ENCODE measurements around the gene APP.

The APP gene

DNA sequence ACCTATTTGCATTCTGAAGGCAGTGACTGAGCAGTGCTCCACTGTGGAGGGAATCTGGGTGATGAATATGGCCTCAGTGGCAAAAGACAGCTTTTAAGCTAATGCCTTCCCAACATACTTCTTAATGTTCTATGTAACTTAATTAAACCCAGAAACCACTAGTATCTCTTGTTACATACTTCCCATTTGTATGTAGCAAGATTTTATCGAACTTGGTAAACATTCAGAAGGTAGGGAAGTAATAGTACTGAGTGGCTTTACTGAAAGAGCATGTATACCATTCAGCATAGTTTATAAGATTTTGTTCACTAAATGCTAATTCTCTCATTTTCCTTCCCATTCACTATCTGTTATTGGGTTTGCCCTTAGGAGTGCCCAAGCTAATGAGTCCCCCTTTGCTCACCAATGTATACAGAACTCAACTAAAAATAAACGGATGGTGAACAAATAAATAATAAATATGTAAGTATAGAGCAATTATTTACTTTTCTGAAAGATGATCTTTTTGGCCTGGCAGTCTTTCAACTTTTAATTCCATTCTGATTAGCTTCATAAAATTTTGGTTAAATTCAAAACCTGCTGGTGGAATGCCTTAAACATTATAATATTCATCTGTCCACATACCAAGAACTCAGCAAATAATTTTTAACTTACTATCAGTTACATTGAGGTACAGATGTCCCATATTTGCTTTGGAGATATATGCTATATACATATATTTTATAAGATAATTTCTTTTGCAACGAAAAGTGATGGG is 204.4 kb downstream of the APP start:
- ATAC-seq (ENCODE audit: insufficient read depth, low read depth) (no peak), DNase-seq (no peak)
- Histone ChIP-seq H3K4me1 (ENCODE audit: insufficient read depth, low read length) (peaks cover 7% of the 10 kb centered on the region), H3K9me3 (ENCODE audit: insufficient read depth, low read length, severe bottlenecking) (no peaks in the 10 kb centered on the region), H3K27me3 (ENCODE audit: insufficient read depth, low read length, poor library complexity) (no peaks in the 10 kb centered on the region), H4K20me1 (ENCODE audit: insufficient read depth, low read length) (no peaks in the 10 kb centered on the region), H3K4me3 (ENCODE audit: low read depth in 1 of 2, low read length in 2 of 2) (no peak overlapping the region), H3K79me2 (ENCODE audit: insufficient read depth, low read length) (no peaks in the 10 kb centered on the region), H3K36me3 (ENCODE audit: insufficient read depth, low read length) (no peaks in the 10 kb centered on the region), H3K27ac (ENCODE audit: low read length) (no peak overlapping the region), H3K4me2 (ENCODE audit: insufficient read depth, low read length) (no peak overlapping the region), H3K9ac (ENCODE audit: low read depth, low read length) (no peak overlapping the region), H2AFZ (ENCODE audit: low read depth, low read length) (no peak overlapping the region)
- no peak for TF ChIP-seq EZH2 (IDR thresholded peaks at IDR 0.05; ENCODE audit: borderline replicate concordance, low read depth, low read length, severe bottlenecking)
- TF ChIP-seq CTCF (IDR thresholded peaks at IDR 0.05; ENCODE audit: borderline replicate concordance, extremely low read depth, low read length, poor library complexity, severe bottlenecking): no peak

DNA sequence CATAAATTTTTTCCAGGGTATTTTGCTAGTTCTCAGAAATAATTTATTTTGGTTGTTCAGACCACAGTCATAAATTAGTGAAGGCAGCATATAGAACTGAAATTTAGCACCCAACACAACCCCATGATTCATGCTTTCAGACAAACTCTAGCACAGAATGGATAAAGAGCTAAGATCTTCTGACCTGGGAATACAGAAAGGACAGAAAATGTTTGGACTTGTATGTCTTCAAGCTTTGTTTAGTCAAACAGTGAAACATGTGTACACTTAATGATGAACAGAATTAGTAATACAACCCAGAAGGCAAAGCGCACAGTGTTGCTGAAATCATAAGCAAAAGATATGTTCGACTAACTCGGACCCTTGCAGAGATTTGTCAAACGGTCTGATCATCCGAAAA is 205.6 kb downstream of the APP start:
- Histone ChIP-seq H3K36me3 (ENCODE audit: insufficient read depth, low read length) (no peaks in the 10 kb centered on the region), H3K9me3 (ENCODE audit: insufficient read depth, low read length, severe bottlenecking) (no peaks in the 10 kb centered on the region), H3K27ac (ENCODE audit: low read length) (no peak overlapping the region), H2AFZ (ENCODE audit: low read depth, low read length) (no peak overlapping the region), H3K79me2 (ENCODE audit: insufficient read depth, low read length) (no peaks in the 10 kb centered on the region), H3K4me3 (ENCODE audit: low read depth in 1 of 2, low read length in 2 of 2) (no peak overlapping the region), H4K20me1 (ENCODE audit: insufficient read depth, low read length) (no peaks in the 10 kb centered on the region), H3K27me3 (ENCODE audit: insufficient read depth, low read length, poor library complexity) (no peaks in the 10 kb centered on the region), H3K9ac (ENCODE audit: low read depth, low read length) (no peak overlapping the region), H3K4me1 (ENCODE audit: insufficient read depth, low read length) (peaks cover 14% of the 10 kb centered on the region), H3K4me2 (ENCODE audit: insufficient read depth, low read length) (no peak overlapping the region)
- TF ChIP-seq EZH2 (IDR thresholded peaks at IDR 0.05; ENCODE audit: borderline replicate concordance, low read depth, low read length, severe bottlenecking) (no peak), CTCF (IDR thresholded peaks at IDR 0.05; ENCODE audit: borderline replicate concordance, extremely low read depth, low read length, poor library complexity, severe bottlenecking) (no peak)
- ATAC-seq (ENCODE audit: insufficient read depth, low read depth) (no peak), DNase-seq (no peak)

- H3K4me3 ChIP-seq (ENCODE audit: low read depth in 1 of 2, low read length in 2 of 2): no peak overlapping the region
- no peak overlapping the region for H3K9ac ChIP-seq (ENCODE audit: low read depth, low read length)
- H2AFZ ChIP-seq (ENCODE audit: low read depth, low read length): no peak overlapping the region
- no peaks in the 10 kb centered on the region for H3K27me3 ChIP-seq (ENCODE audit: insufficient read depth, low read length, poor library complexity)
- no peak overlapping the region for H3K4me2 ChIP-seq (ENCODE audit: insufficient read depth, low read length)
- DNase-seq (no peak), ATAC-seq (ENCODE audit: insufficient read depth, low read depth) (no peak)
- H3K27ac ChIP-seq (ENCODE audit: low read length): no peak overlapping the region
- H3K36me3 ChIP-seq (ENCODE audit: insufficient read depth, low read length): no peaks in the 10 kb centered on the region
- no peaks in the 10 kb centered on the region for H3K9me3 ChIP-seq (ENCODE audit: insufficient read depth, low read length, severe bottlenecking)
- peaks cover 14% of the 10 kb centered on the region for H3K4me1 ChIP-seq (ENCODE audit: insufficient read depth, low read length)
- H3K79me2 ChIP-seq (ENCODE audit: insufficient read depth, low read length): no peaks in the 10 kb centered on the region
- TF ChIP-seq EZH2 (IDR thresholded peaks at IDR 0.05; ENCODE audit: borderline replicate concordance, low read depth, low read length, severe bottlenecking) (no peak), CTCF (IDR thresholded peaks at IDR 0.05; ENCODE audit: borderline replicate concordance, extremely low read depth, low read length, poor library complexity, severe bottlenecking) (no peak)
- no peaks in the 10 kb centered on the region for H4K20me1 ChIP-seq (ENCODE audit: insufficient read depth, low read length)
Measured at GRCh38 chr21:25964015-25964414, 206.6 kb downstream of the APP start.
